Measurements from ENCODE around the gene NAALADL1. TPM values are rescaled to one million over a fixed set of nuclear protein-coding genes. Genes with fewer than 3 reads are reported as not detected.

The NAALADL1 gene
- total and polyA plus RNA-seq, 2 experiments from 2014 or later: 11.1 to 13.7 TPM

GRCh38 chr11:65014726-65015227 is 43.6 kb downstream of the NAALADL1 start (continued):
- TF ChIP-seq, protein P1, sequence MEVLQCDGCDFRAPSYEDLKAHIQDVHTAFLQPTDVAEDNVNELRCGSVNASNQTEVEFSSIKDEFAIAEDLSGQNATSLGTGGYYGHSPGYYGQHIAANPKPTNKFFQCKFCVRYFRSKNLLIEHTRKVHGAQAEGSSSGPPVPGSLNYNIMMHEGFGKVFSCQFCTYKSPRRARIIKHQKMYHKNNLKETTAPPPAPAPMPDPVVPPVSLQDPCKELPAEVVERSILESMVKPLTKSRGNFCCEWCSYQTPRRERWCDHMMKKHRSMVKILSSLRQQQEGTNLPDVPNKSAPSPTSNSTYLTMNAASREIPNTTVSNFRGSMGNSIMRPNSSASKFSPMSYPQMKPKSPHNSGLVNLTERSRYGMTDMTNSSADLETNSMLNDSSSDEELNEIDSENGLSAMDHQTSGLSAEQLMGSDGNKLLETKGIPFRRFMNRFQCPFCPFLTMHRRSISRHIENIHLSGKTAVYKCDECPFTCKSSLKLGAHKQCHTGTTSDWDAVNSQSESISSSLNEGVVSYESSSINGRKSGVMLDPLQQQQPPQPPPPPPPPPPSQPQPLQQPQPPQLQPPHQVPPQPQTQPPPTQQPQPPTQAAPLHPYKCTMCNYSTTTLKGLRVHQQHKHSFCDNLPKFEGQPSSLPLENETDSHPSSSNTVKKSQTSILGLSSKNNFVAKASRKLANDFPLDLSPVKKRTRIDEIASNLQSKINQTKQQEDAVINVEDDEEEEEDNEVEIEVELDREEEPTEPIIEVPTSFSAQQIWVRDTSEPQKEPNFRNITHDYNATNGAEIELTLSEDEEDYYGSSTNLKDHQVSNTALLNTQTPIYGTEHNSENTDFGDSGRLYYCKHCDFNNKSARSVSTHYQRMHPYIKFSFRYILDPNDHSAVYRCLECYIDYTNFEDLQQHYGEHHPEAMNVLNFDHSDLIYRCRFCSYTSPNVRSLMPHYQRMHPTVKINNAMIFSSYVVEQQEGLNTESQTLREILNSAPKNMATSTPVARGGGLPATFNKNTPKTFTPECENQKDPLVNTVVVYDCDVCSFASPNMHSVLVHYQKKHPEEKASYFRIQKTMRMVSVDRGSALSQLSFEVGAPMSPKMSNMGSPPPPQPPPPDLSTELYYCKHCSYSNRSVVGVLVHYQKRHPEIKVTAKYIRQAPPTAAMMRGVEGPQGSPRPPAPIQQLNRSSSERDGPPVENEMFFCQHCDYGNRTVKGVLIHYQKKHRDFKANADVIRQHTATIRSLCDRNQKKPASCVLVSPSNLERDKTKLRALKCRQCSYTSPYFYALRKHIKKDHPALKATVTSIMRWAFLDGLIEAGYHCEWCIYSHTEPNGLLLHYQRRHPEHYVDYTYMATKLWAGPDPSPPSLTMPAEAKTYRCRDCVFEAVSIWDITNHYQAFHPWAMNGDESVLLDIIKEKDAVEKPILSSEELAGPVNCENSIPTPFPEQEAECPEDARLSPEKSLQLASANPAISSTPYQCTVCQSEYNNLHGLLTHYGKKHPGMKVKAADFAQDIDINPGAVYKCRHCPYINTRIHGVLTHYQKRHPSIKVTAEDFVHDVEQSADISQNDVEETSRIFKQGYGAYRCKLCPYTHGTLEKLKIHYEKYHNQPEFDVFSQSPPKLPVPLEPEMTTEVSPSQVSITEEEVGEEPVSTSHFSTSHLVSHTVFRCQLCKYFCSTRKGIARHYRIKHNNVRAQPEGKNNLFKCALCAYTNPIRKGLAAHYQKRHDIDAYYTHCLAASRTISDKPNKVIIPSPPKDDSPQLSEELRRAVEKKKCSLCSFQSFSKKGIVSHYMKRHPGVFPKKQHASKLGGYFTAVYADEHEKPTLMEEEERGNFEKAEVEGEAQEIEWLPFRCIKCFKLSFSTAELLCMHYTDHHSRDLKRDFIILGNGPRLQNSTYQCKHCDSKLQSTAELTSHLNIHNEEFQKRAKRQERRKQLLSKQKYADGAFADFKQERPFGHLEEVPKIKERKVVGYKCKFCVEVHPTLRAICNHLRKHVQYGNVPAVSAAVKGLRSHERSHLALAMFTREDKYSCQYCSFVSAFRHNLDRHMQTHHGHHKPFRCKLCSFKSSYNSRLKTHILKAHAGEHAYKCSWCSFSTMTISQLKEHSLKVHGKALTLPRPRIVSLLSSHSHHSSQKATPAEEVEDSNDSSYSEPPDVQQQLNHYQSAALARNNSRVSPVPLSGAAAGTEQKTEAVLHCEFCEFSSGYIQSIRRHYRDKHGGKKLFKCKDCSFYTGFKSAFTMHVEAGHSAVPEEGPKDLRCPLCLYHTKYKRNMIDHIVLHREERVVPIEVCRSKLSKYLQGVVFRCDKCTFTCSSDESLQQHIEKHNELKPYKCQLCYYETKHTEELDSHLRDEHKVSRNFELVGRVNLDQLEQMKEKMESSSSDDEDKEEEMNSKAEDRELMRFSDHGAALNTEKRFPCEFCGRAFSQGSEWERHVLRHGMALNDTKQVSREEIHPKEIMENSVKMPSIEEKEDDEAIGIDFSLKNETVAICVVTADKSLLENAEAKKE (CRISPR knock-in tag; IDR thresholded peaks at IDR 0.05): no peak
- TF ChIP-seq POLR2AphosphoS5 (IDR thresholded peaks at IDR 0.05; ENCODE audit: low read depth): no peak
- TF ChIP-seq JUNB (IDR thresholded peaks at IDR 0.05; ENCODE audit: unreplicated experiment): no peak
- no peak for TF ChIP-seq ZNF331 (CRISPR knock-in tag; IDR thresholded peaks at IDR 0.05; ENCODE audit: low read depth)
- no peak for TF ChIP-seq CREB1 (CRISPR knock-in tag; IDR thresholded peaks at IDR 0.05; ENCODE audit: low read depth)
- no peak for TF ChIP-seq CTCF (conservative IDR thresholded peaks at IDR 0.05; ENCODE audit: low read depth in 2 of 2)
